Activated T-helper 9 cell treated with anti-CD3 and anti-CD28 coated beads, Interleukin-2, amount 50 U/mL, for 16 hours (primary cell): Measurements from ENCODE around the gene TKT.
"Not testable (repeated sequence)": the region's sequence is repeated elsewhere in the genome, so short reads cannot be mapped to it uniquely, and the experiment has no call there.

ENCODE experiments used
- DNase-seq: peaks from one replicate; pipeline ENCODE4 v3.0.0-alpha.2; 2020; ENCODE audit warnings: low read depth

Gene TKT

DNA sequence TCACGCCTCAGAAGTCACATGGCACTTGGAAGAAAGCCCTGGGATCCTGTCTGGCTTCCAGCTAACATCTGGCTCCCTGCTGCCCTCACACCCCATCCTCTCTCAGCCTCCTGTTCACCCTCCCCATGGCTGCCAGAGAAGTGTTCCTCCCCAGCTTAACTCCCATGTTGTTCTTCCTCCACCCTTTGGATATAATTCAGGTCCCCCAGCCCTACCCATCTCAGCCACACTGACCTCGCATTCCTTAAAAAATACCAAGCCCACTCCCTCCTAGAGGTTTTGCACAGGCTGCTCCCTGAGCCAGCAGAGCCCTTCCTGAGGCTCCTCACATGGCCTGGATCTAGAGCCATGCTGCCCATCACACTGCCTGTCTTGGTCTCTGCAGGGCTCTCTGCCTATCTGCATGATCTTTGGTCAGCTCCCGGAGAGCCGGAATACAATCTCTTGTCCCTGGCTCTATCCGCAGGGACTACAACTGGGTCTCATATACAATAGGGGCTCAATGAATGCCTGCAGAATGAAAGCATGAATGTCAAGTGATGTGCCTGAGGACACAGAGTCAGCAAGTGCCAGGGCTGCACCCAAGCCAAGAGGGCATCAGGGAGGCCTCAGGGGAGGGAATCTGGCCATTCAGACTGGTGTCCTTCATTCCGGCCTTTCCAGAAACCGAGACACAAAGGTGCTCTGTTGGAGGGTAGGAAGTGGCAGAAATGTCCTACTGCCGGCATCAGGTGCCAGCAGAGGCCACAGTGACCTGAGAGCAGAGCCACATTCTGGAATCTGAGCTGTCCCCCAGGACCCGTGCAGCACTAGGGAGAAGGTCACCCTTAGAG lies 3.8 kb upstream of the TKT start:
- DNase-seq: no peak

DNA sequence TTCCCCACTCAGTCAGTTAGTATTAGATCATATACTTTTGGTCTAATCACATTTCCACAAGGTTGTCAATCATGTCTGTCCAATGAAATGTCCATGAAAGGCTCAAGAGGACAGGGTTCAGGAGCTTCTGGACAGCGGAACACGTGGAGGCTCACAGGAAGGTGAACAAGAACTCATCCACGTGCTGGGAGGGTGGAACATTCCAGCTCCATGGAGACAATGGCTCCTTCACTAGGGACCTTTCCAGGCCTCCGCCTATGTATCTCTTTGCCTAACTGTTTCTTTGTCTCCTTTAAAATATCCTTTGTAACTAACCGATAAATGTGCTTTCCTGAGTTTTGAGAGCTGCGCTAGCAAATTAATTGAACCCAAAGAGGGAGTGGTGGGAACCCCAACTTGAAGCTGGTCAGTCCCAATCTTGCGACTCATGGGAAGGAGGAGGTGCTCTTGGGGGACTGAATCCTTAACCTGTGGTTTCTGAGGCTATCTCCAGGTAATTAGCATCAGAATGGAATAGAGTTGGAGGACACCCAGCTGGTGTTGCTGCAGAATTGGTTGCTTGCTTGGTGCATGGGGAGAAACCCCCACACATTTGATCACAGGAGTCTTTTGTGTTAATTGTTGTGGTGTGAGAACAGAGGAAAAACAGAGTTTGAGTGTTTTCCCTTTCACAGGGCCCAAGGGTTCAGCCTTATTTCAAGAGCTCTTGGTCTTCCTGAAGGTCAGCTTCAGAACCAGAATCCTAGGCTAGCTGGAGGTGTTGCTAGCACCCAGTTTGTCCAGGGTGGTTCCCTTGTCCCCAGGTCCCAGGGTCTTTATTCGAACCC lies 3.0 kb upstream of the TKT start:
- DNase-seq: no peak

DNA sequence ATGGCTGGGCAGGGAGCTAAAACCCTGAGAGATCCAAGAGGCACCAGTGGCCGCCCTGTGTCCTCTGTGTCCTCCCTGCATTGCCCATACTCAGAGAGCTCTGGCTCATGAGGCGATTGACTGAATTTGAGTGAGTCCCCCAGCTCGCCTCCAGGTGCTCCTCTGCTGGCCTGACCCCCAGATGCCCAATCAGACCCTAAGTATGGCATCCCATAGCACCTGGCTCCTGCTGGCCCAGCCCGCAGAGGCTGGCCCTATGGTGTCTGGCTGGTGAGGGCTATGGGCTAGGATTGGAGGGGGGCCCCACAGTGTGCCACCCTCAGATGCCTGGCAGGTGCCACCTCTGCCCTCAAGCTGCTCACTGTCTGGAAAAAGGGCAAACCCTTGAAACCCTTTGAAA lies 1.6 kb upstream of the TKT start:
- DNase-seq: no peak

DNA sequence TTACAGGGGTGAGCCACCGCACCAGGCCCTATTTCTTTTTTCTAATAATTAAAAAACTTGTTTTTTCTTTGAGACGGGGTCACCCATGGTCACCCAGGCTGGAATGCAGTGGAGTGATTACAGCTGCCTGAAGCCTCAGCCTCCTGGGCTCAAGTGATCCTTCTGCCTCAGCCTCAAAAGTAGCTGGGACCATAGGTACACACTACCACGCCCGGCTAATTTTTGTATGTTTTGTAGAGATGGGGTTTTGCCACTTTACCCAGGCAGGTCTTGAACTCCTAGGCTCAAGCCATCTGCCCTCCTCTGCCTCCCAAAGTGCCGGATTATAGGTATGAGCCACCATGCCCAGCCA lies 858 bp upstream of the TKT start:
- DNase-seq: no peak

DNA sequence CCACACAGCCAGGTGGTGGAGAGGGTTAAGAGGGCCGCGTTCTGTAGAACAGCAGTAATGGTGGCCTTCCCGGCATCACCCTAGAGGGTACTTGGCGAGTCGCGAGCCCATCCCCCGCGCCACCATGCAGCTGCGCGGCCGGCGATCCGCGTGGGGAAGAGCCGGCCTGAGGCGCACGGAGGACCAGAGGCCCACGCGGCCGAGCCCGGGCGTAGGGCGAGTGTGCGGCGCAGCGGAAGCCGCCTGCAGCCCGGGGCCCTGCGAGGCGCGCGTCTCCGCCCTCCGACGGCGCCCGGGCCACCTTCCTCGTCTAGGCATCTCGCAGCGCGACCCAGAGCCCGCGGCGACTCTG lies 423 bp downstream of the TKT start:
- peak; percentile 22 for DNase-seq

DNA sequence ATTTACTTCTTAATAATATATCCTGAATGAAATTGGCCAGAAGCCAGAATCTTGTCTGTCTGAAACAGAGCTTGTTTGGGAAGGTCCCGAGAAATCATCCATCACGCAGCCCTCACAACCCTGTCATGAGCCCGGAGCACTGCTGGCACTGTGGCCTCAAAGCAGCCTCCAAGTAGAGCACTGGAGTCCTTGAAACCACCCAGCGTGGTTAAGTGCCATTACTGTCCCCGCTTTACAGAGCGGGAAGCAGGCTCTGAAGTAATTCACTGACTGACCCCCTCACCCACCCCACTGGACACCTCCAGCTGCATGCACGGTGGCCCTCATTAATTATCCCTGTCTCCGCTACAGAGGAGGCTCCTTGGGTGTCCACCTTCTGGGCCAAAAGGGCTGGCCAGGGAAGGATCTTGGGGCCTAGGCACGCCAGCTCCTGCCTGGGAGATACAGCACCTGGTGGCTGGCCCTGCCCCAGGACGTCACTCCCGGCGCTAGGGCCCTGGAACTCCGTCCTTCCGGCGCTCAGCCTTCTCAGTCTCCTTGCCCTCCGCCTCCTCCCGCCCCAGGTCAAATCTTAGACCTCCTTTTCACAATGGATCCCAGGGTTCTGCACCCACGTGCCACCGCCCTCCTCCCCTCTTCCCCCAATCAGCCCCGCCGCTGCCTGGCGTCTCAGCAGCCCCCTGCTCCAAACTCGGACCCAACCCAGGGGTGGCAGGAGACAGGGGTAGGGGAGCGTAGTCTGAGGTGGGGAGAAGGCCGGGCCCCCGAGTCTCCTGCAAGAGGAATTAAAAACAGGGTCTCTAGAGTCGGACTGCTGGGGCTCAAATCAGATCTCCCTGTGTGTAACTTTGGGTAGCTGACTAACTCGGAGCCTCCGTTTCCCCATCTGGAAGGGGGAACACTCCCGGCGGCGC lies 1.1 kb downstream of the TKT start:
- DNase-seq: peak; percentile 23

DNA sequence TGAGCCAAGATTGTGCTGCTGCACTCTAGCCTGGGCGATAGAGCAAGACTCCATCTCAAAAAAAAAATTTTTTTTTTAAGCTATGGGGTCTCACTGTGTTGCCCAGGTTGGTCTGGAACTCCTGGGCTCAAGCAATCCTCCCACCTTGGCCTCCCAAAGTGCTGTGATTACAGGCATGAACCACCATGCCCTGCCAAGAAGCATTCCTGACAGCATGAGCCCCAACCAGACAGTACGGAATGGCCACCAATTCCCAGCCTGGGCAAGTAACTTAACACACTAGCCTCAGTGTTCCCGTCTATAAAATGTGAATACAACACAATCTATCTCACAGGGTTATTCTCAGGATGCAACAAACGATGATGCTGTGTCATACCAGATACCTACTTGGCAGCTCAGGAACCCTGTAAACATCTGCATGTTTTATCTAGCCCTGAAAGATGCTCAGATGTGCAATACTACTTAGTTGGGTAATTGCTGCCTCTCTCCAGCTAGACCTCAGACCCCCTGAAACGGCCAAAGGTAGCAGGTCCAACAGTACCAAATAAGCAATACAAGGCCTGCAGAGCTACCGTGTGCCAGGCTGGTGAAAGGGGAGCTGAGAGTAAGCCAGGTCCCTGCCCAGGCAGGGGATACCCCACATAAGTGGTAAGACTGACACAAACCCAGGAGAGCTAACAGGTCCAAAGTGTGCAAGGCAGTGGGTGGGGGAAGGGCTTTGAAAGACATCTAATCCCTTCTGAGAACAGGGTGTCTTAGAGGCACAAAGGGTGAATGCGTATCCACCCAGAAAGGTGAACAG lies 1.9 kb downstream of the TKT start:
- no peak for DNase-seq

DNA sequence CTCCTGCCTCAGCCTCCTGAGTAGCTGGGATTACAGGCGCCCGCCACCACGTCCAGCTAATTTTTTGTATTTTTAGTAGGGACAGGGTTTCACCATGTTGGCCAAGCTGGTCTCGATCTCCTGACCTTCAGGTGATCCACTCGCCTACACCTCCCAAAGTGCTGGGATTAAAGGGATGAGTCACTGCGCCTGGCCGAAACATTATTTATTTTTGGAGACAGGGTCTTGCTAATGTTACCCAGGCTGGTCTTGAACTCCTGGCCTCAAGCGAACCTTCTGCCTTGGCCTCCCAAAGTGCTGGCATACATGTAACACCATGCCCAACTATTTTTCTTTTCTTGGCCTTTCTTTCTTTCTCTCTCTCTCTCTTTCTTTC lies 2.9 kb downstream of the TKT start:
- not testable (repeated sequence) for DNase-seq

DNA sequence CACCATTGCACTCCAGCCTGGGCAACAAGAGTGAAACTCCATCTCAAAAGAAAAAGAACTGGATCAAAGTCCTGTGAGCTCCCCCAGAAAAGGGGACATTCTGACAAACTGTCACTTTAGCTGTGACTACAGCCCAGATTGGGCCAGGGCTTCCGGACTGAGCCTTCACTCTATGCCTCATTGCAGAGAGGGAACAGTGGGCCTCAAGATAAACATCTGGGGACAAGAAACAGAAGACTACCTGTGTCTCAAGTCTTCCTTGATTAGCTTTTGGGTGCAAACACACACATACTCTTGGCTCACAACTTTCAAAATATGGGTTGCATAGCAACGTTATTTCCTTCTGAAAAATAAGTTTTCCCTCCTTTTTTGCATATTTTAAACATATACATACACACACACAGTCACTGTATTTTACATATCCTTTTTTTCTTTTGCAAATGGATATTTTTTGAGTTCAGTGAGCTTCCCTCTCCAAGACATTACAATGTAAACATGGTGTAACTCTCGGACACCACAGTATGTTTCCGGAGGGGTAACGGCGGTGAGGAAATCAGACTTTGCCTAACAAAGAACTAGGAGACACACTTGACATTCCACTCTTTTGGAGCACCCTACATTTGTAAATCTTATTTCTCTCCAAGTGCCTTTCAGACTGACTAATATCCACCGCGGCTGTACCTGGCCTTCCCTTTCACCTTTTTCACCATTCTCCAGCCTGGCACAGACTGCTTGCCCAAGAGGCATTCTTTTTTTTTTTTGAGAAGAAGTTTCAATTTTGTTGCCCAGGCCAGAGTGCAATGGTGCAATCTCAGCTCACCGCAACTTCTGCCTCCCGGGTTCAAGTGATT lies 3.5 kb downstream of the TKT start:
- no peak for DNase-seq

DNA sequence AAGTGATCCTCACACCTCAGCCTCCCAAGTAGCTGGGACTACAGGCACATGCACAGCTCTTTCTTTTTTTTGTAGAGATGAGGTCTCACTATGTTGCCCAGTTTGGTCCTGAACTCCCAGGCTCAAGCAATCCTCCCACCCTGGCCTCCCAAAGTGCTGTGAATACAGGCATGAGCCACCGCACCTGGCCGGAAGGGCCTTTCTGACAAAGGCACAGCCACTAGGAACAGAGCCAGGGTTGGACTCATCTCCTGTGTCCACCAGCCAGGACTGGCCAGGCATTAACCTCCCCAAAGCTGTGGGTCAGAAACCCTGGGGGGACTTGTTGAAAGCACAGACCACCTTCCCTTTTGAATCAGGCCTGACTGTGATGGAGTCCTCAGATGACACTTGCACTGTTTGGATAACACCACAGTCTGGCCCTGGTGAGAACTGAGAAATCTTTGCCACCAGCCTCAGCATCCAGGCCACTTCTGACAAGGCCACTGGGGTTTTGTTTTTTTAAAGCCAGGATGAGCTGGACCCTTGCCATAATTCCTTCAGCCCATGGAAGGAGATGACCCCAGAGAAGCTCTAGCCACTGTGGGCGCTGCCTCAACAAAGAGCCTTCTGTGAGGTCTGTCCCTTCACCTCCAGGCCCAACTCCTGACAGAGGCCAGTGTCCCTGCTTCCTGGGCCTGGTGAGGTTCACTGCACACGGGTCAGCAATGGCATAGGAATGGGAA lies 4.8 kb downstream of the TKT start:
- no peak for DNase-seq

DNA sequence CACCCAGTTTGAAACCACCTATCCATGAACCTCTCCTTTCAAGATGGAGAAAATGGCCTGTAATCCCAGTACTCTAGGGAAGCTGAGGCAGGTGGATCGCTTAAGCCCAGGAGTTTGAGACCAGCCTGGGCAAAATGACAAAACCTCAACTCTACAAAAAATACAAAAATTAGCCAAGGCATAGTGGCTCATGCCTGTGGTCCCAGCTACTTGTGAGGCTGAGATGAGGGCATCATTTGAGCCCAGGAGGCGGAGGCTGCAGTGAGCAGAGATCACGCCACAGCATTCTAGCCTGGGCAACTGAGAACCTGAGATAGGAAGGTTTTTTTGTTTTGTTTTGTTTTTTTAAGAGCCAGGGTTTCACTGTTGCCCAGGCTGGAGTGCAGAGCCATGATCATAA lies 5.4 kb downstream of the TKT start:
- no peak for DNase-seq

DNA sequence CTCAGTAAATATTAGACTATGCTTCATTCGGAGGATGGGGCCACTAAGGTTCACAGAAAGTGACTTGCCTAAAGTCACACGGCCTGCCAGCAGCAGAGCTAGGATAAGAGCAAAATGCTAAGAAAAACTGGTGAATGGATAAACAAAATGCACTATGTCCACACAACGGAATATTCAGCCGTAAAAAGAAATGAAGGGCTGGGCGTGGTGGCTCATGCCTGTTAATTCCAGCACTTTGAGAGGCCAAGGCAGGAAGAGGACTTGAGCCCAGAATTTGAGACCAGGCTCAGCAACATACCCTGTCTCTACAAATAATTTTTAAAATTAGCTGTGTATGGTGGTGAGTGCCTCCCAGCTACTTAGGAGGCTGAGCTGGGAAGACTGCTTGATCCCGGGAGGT lies 7.7 kb downstream of the TKT start:
- no peak for DNase-seq

DNA sequence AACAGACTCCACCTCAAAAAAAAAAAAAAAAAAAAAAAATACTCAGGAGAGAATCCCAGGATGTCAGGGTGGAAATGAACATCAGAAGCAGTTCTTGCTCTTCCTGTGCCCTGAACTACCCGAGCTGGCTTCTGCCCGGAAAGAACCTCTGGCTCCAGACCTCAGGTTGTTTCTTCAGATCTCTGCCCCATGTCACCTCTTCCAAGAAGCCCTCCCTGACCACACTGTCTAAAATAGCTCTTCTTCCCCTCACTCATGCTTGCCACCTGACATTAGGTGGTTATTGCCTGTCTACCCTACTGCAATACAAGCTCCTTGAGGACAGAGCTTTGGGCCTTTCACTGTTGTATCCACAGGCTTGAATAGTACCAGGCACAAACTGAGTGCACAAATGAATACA lies 8.2 kb downstream of the TKT start:
- no peak for DNase-seq

DNA sequence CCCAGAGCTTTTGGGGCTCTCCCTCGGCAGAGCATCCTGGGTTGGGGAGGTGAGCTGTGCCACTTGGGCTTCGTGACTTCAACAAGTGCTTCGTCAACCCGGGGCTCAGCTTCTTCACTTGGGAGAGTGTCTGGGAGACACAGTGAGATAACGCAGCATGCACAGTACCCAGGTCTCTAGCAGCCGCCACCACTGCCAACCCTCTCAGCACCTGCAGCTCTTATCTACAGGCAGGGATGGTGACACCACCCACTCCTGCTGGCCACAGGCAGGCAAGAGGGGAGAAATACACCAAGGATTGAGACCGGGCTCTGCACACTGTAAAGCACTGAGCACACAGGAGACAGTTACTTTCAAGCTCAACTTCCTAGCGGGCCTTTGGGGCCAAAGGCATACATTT lies 11.6 kb downstream of the TKT start:
- DNase-seq: no peak

DNA sequence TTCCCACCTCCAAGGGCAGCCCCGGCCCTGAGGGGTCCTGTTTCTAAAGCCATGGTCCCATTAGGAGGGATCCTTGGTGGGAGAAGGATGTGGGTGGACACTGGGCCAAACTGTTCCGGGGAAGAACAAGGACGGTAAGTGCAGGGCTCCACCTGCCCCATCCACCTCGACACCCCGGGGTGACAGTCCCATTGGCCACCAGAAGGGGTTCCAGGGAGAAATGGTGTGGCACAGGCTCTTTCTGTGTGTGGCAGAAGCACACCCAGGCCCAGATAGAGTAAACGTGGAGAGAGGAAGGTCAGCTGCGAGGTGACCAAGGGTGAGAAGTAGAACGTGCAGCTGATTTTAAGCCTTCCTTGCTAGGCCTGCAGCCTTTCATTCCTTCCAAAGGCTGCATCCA lies 12.0 kb downstream of the TKT start:
- no peak for DNase-seq

DNA sequence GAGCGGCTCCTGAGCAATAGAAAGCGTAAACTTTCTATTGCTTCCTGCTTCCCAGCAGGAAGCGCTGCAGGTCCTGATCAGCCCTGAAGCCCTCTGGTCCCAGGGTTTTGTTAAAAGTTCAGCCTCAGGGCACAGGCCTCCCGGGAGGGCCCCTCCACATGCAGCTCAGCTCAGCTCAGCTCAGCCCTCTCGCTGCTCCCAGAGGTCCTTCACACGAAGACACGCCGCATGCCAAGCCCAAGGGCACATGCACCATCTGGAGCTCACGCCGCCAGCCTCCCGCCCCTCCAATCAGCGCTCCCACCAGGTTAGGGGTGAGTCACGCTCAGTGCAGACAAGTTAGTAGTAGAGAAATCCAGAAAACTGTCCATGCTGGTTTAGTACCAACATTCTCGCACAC lies 12.7 kb downstream of the TKT start:
- no peak for DNase-seq

DNA sequence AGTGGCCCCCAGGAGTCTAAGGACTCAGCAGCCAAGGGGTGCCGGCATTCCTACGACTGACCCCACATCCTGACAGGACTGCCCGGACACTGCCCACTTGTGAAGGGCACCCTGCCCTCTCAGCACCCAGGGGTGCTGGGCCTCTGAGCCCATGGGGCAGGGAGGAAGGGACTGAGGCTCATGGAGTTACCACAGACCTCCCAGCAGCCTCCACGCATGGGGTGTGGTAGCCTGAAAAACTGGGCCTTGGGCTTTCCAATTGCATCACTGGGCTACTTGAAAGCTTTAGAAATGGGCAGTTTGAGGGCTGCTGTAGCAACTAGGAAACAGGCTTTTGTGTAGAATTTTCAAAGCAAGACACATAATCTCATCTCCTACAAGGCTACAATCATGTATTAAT lies 13.2 kb downstream of the TKT start:
- no peak for DNase-seq

DNA sequence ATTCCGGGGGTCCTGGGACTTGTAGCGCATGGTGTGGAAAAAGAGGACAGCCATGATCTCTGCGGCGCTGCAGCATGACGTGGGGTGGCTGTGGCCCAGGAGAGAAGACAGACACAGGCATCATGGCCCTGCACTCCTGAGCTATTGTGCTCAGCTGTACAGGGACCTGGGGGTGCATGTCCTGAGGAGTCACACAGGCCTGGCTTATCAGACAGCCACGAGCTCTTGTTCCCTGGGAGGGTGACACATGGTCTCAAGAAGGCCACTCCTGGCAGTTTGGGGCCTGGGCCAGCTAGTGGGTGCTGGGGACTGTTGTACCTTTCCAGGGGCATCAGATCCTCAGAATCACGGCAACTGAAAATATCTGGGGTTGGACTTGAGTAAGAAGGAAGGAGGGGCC lies 13.7 kb downstream of the TKT start:
- DNase-seq: no peak

DNA sequence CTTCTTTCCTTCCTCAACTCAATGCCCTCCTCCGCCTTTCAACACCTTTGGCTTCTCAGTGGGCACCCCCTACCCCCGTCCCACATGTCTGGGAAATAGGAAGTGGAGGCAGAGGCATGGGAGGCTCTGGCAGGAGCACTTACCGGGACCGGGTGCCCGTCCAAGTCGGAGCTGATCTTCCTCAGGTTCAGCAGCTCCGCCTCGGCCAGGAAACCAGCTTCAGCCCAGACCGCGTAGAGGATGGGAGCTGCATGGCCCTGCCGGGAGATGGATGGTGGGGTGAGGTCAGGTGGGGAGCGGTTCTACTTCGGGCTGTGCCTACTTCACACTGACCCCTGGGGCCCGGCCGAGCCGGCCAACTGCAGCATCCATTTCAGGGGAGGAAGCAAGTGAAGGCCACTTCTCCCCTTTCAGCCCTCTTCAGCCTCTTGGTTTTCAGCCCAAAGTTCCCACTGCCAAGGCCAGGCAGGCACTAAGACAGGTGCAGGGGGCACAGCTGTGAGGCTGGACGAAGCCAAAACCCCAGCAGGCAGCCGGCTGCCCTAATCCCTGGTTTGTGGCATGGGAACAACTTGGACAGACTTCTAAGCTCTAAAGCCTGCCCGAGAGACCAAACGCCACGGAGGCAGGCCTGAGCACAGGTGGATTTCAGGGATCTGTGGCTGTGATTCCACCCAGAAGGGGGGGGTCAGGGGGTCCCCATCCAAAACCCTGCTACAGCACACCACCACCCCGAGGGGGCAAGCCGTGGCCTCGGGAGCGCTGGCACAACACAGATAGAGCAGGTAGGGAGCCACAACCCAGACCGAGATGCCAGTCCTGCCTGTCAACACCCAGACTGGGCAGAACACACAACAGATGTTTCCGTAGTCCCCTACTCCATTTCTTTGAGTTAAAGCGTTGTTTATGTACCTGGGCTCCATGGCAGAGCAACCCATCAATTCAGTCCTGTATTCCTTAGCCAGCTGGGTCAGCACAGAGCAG lies 14.5 kb downstream of the TKT start:
- no peak for DNase-seq
